AG04450 (cell line): ENCODE results near the gene POC1A. TPM values are rescaled to one million over a fixed set of nuclear protein-coding genes. Genes with fewer than 3 reads are reported as not detected.

Experiments
- CTCF ChIA-PET: fragments of 300-600, 350-600 bp; formaldehyde crosslinking; extraction: SDS; loops from one replicate; lab custom pipeline; 2022; ENCODE audit warnings: antibody characterized with exemption, inconsistent platforms; lab: Charles Lee
- POLR2A ChIA-PET: fragments of 350-600 bp; formaldehyde crosslinking; extraction: SDS; loops from one replicate; lab custom pipeline; 2021; ENCODE audit warnings: antibody characterized with exemption, inconsistent platforms; lab: Yijun Ruan, JAX
- DNase-seq: peaks from one replicate; pipeline ENCODE4 v3.0.0-alpha.2; 2011; ENCODE audit warnings: low read depth, low spot score
- H3K27ac ChIP-seq: one replicate; pipeline ENCODE4 v1.5.1; 2012; ENCODE audit warnings: low read depth, low read length, control low read depth
- H3K27me3 ChIP-seq: one replicate; pipeline ENCODE4 v1.6.0; 2012; ENCODE audit warnings: low read length; ENCODE audit not compliant: control insufficient read depth, insufficient read depth
- H3K4me3 ChIP-seq: 2 replicates; pipeline ENCODE4 v1.5.1; 2011; ENCODE audit warnings: mild to moderate bottlenecking, low read depth, low read length, control low read depth
- H3K9me3 ChIP-seq: 2 replicates; pipeline ENCODE4 v1.5.1; 2012; ENCODE audit warnings: low read length; ENCODE audit not compliant: control insufficient read depth, insufficient read depth
- CTCF ChIP-seq: IDR thresholded peaks from 2 replicates; pipeline ENCODE4 v1.5.1; 2011; ENCODE audit warnings: low read depth, low read length, control low read depth, inconsistent platforms
- polyA plus RNA-seq: library from polyadenylated mRNA; depleted of rRNA; stranded (reverse); fragments of >200 nt; gene quantifications from 2 replicates; pipeline ENCODE4 v1.2.3, GENCODE V29; 2011

The POC1A gene
- polyA plus RNA-seq, 1 experiment: 4.1 TPM

DNA sequence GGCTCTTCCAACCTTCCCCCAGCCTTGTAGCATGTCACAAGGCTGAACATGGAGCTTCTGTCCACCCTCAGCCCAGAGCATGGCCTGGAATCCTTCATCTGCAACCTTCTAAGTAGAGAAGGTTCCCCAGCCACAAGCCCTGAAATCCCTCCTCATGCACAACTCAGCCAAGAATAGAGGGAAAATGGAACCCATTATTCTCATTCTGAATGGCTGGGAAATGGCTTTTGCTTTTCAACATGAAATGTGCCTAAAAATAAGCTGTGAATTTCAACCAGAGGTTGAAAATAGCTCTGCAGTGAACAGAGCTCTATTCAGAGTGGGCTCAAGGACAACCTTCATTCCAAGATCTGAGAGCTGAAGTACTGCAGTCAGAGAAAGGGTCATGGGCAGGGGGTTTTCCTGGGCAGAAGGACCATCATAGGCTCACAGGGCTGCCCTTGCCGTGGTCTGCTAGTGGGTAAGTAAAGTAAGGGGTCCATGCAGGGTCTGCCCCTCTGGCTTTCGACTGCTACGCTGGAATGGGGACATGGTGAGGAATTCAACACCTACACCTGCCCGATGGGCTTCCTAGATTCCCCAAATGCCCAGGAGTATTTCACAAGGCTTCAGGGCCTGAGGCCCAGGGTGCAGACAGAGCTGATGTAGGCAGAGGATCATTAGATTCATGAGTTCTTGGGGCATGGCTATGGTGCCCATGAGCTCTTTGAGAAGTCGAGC, 35.9 kb downstream of the POC1A start:
- no peaks in the 10 kb centered on the region for H3K27me3 ChIP-seq
- H3K27ac ChIP-seq: no peak overlapping the region
- DNase-seq: no peak
- H3K9me3 ChIP-seq: no peaks in the 10 kb centered on the region
- TF ChIP-seq CTCF: no peak
- ChIA-PET POLR2A (no interaction called here), CTCF (interaction anchor here (8.5 kb wide), 1 partner anchor 115 kb away, joined by 142 read pairs; no protein-coding TSS in a partner anchor)
- H3K4me3 ChIP-seq: no peak overlapping the region

GRCh38 chr3:52117537-52117936, 36.7 kb downstream of the POC1A start:
- no peak for DNase-seq
- no peaks in the 10 kb centered on the region for H3K9me3 ChIP-seq
- H3K27ac ChIP-seq: no peak overlapping the region
- H3K4me3 ChIP-seq: no peak overlapping the region
- H3K27me3 ChIP-seq: no peaks in the 10 kb centered on the region
- TF ChIP-seq CTCF: no peak
- CTCF ChIA-PET: interaction anchor here (0.8 to 8.5 kb wide), 2 partner anchors 114 to 175 kb away, joined by 6 to 142 read pairs; partner anchors contain the start of genes PARP3 and RRP9
- POLR2A ChIA-PET: no interaction called here

- ChIA-PET POLR2A (no interaction called here), CTCF (no interaction called here)
- H3K27ac ChIP-seq: no peak overlapping the region
- no peaks in the 10 kb centered on the region for H3K27me3 ChIP-seq
- H3K9me3 ChIP-seq: no peaks in the 10 kb centered on the region
- TF ChIP-seq CTCF: no peak
- H3K4me3 ChIP-seq: no peak overlapping the region
- no peak for DNase-seq
Observed at GRCh38 chr3:52112056-52112455, 42.2 kb downstream of the POC1A start.

DNA sequence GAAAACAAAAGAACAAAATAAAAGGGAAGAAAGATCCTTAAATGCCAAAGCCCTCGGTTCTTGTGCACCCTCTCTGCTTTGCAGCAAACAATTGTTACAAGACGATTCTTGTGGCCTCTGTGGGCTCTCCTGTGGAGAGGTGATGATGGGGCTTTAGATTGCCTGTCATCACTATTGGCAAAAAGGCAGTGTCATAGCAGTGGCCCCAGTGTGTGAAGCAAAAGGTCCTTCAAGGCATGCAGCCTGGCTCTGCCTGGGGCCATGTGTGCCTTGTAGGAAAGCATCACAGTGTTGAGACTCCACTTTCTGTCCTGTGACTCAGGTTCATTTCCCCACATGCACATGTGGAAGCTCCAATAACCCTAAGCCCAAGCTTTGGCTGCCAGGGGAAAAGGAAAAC, 43.7 kb downstream of the POC1A start:
- no peak for TF ChIP-seq CTCF
- no peak for DNase-seq
- Histone ChIP-seq H3K27ac (no peak overlapping the region), H3K9me3 (no peaks in the 10 kb centered on the region), H3K27me3 (no peaks in the 10 kb centered on the region), H3K4me3 (no peak overlapping the region)
- ChIA-PET POLR2A (no interaction called here), CTCF (interaction anchor here (0.6 to 2.1 kb wide), 4 partner anchors 9 to 109 kb away, joined by 3 to 8 read pairs (median 6); no protein-coding TSS in a partner anchor)

GRCh38 chr3:52109611-52110301, 44.5 kb downstream of the POC1A start:
- POLR2A ChIA-PET: no interaction called here
- no peak for TF ChIP-seq CTCF
- H3K27ac ChIP-seq: no peak overlapping the region
- CTCF ChIA-PET: interaction anchor here (0.6 to 2.1 kb wide), 7 partner anchors 8 to 111 kb away, joined by 3 to 10 read pairs (median 4); no protein-coding TSS in a partner anchor
- no peaks in the 10 kb centered on the region for H3K9me3 ChIP-seq
- no peak overlapping the region for H3K4me3 ChIP-seq
- no peak for DNase-seq
- H3K27me3 ChIP-seq: no peaks in the 10 kb centered on the region
